DOHH2 (cell line): ENCODE results near the gene UBE2E1.
A peak's percentile ranks its signal among the peaks of the same experiment; 100 is the strongest.

ENCODE experiments used
- H3F3A ChIP-seq: fragments of 200-600 bp; sonication (generic), shearing (Covaris generic); 2 replicates; pipeline ENCODE4 v1.6.0; 2016; ENCODE audit warnings: antibody characterized with exemption, mild to moderate bottlenecking; ENCODE audit not compliant: control insufficient read depth, insufficient read depth
- H3K27ac ChIP-seq: fragments of 200-600 bp; sonication (generic); 2 replicates; pipeline ENCODE4 v1.5.1; 2014; ENCODE audit warnings: low read depth, mild to moderate bottlenecking, low read length, moderate library complexity
- H3K27me3 ChIP-seq: fragments of 200-600 bp; sonication (generic); 2 replicates; pipeline ENCODE4 v1.6.1; 2014; ENCODE audit warnings: mild to moderate bottlenecking, low read length, mixed read lengths; ENCODE audit not compliant: control insufficient read depth
- H3K36me3 ChIP-seq: fragments of 200-600 bp; sonication (generic); 2 replicates; pipeline ENCODE4 v1.6.1; 2014; ENCODE audit warnings: mild to moderate bottlenecking, low read length, moderate library complexity, mixed read lengths; ENCODE audit not compliant: control insufficient read depth
- H3K4me1 ChIP-seq: fragments of 200-600 bp; sonication (generic); 2 replicates; pipeline ENCODE4 v1.6.1; 2014; ENCODE audit warnings: mild to moderate bottlenecking, low read length, mixed read lengths; ENCODE audit not compliant: control insufficient read depth
- H3K4me2 ChIP-seq: fragments of 200-600 bp; sonication (generic); 2 replicates; pipeline ENCODE4 v1.6.0; 2014; ENCODE audit warnings: mild to moderate bottlenecking, low read length, moderate library complexity
- H3K4me3 ChIP-seq: fragments of 200-600 bp; sonication (generic); 2 replicates; pipeline ENCODE4 v1.5.1; 2014; ENCODE audit warnings: mild to moderate bottlenecking, low read length, mixed read lengths
- H3K79me2 ChIP-seq: fragments of 200-600 bp; sonication (generic); 2 replicates; pipeline ENCODE4 v1.6.1; 2014; ENCODE audit warnings: mild to moderate bottlenecking, low read length, mixed read lengths; ENCODE audit not compliant: control insufficient read depth
- H3K9me2 ChIP-seq: fragments of 200-600 bp; sonication (generic); replicated peaks from 2 replicates; pipeline ENCODE4 v1.6.1; 2014; ENCODE audit warnings: mild to moderate bottlenecking, low read length, mixed read lengths; ENCODE audit not compliant: control insufficient read depth
- H3K9me3 ChIP-seq: fragments of 200-600 bp; sonication (generic); 2 replicates; pipeline ENCODE4 v1.6.1; 2014; ENCODE audit warnings: antibody characterized with exemption, low read length, mixed read lengths; ENCODE audit not compliant: control insufficient read depth, insufficient read depth
- H4K20me1 ChIP-seq: fragments of 200-600 bp; sonication (generic); 2 replicates; pipeline ENCODE4 v1.6.0; 2014; ENCODE audit warnings: low read depth, mild to moderate bottlenecking, antibody characterized with exemption, low read length, moderate library complexity; ENCODE audit not compliant: control insufficient read depth, insufficient read depth
- EZH2phosphoT487 ChIP-seq: fragments of 200-600 bp; sonication (generic); IDR thresholded peaks from 2 replicates; pipeline ENCODE4 v1.6.1; 2017; ENCODE audit warnings: borderline replicate concordance, mild to moderate bottlenecking, antibody characterized with exemption, low read length, moderate library complexity, mixed read lengths
- TF ChIP-seq, protein P1 (sequence below): fragments of 200-600 bp; sonication (generic); IDR thresholded peaks from one replicate; pipeline ENCODE4 v1.5.1; 2014; ENCODE audit warnings: antibody characterized with exemption, mild to moderate bottlenecking, low read depth, low read length; ENCODE audit not compliant: poor library complexity, severe bottlenecking

Gene UBE2E1

DNA sequence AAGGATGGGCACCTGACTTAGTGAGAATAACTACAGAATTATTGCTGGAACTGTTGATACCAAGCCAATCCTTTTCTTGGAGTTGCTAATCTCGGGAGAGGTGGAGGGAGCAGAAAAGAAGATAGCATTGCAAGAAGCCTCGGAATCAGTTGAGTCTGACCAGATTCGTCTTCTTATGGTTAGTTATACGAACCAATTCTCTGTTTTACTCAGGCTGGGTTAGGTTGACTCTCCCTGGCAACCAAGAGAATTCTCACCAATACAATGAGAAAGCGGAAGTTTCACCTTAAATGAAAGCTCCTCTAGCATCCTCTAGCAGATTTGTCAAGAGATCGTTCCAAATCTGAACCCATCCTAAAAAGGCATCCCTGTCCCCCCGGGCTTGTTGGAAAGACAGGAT, 43.5 kb upstream of the UBE2E1 start:
- Histone ChIP-seq H3K27ac (no peak overlapping the region), H3K4me3 (no peak overlapping the region), H3K27me3 (no peaks in the 10 kb centered on the region), H3K4me2 (peak overlapping the region; percentile 63), H3K79me2 (no peaks in the 10 kb centered on the region), H3K9me3 (no peaks in the 10 kb centered on the region), H3K4me1 (peaks cover 32% of the 10 kb centered on the region), H3K9me2 (no peaks in the 10 kb centered on the region), H3K36me3 (no peaks in the 10 kb centered on the region), H3F3A (no peaks in the 10 kb centered on the region), H4K20me1 (no peaks in the 10 kb centered on the region)
- TF ChIP-seq, protein P1, sequence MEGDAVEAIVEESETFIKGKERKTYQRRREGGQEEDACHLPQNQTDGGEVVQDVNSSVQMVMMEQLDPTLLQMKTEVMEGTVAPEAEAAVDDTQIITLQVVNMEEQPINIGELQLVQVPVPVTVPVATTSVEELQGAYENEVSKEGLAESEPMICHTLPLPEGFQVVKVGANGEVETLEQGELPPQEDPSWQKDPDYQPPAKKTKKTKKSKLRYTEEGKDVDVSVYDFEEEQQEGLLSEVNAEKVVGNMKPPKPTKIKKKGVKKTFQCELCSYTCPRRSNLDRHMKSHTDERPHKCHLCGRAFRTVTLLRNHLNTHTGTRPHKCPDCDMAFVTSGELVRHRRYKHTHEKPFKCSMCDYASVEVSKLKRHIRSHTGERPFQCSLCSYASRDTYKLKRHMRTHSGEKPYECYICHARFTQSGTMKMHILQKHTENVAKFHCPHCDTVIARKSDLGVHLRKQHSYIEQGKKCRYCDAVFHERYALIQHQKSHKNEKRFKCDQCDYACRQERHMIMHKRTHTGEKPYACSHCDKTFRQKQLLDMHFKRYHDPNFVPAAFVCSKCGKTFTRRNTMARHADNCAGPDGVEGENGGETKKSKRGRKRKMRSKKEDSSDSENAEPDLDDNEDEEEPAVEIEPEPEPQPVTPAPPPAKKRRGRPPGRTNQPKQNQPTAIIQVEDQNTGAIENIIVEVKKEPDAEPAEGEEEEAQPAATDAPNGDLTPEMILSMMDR = no peak
- no peak for TF ChIP-seq EZH2phosphoT487

DNA sequence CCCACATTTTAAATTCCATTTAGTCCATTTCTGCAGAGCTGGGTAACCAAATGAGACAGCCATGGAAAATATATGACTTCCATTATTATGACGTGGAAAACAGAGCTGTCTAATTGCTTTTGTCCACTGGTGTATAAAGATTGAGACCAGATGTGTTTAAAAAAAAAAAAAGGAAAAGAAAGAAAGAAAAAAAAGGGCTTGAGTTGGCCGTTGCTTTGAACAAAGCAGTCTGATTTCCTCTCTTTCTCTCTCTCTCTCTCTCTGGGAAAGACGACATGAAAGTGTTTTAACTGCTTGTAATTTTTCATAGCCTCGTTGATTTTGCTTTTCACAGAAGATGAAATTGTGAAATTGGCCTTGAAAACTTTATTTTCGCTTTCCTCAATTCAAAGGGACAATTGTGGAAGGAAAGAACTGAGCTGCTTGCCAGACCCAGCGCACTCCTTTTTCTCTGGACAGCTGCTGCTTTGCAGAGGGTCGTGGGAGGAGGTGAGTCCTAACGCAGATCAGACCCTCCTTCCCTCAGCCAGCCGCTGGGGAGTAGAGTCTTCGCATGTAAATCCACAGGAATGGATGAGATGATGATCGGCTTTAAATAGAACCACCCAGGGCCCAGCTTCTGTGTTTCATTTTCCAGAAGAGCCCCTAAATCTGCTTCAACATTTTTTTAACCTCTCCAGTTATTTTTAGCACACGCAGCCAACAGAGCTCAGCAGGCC, 42.8 kb upstream of the UBE2E1 start:
- H3K36me3 ChIP-seq = no peaks in the 10 kb centered on the region
- TF ChIP-seq, protein P1 = no peak
- TF ChIP-seq EZH2phosphoT487 = no peak
- H3K79me2 ChIP-seq = no peaks in the 10 kb centered on the region
- no peaks in the 10 kb centered on the region for H3F3A ChIP-seq
- H3K9me3 ChIP-seq = no peaks in the 10 kb centered on the region
- no peaks in the 10 kb centered on the region for H3K27me3 ChIP-seq
- peak overlapping the region; percentile 35; the same call in 1 of the 2 replicates for H3K4me3 ChIP-seq
- peaks cover 32% of the 10 kb centered on the region for H3K4me1 ChIP-seq
- no peaks in the 10 kb centered on the region for H4K20me1 ChIP-seq
- H3K27ac ChIP-seq = no peak overlapping the region
- no peaks in the 10 kb centered on the region for H3K9me2 ChIP-seq
- H3K4me2 ChIP-seq = peak overlapping the region; percentile 63

DNA sequence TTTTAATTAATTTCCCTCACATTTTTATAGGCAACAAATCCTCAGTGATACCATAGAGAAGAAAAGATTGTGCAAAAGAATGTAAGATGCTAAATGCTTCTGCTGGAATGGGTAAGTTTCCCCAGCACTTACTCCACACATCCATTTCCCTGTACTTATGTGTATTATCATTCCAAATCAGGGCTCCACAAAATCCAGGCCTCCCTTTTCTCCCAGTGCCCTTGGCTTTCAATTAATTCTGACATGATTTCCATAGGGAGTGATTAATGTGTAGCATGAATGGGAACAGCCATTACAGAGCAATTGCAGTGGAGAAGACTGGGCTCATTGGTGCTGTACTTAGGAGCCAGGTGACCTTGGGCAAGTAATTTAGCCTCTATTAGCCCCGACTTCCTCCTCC, 41.3 kb upstream of the UBE2E1 start:
- peaks cover 32% of the 10 kb centered on the region for H3K4me1 ChIP-seq
- no peaks in the 10 kb centered on the region for H3K36me3 ChIP-seq
- no peak overlapping the region for H3K27ac ChIP-seq
- TF ChIP-seq, protein P1 = no peak
- no peak for TF ChIP-seq EZH2phosphoT487
- H3K27me3 ChIP-seq = no peaks in the 10 kb centered on the region
- H3K79me2 ChIP-seq = no peaks in the 10 kb centered on the region
- no peaks in the 10 kb centered on the region for H4K20me1 ChIP-seq
- H3K4me2 ChIP-seq = no peak overlapping the region
- H3F3A ChIP-seq = no peaks in the 10 kb centered on the region
- no peak overlapping the region for H3K4me3 ChIP-seq
- H3K9me3 ChIP-seq = no peaks in the 10 kb centered on the region
- no peaks in the 10 kb centered on the region for H3K9me2 ChIP-seq
